Activated naive CD4-positive, alpha-beta T cell treated with anti-CD3 and anti-CD28 coated beads, Interleukin-2, amount 50 U/mL, for 72 hours (primary cell): ENCODE results near the gene ILRUN. TPM values are rescaled to one million over a fixed set of nuclear protein-coding genes. Genes with fewer than 3 reads are reported as not detected.
"Not testable (repeated sequence)": the region's sequence is repeated elsewhere in the genome, so short reads cannot be mapped to it uniquely, and the experiment has no call there.

Experiments
- ATAC-seq, 2 donors: fragments of 150-1000 bp; cut with Tn5 transposase; 2 replicates each; pipeline ENCODE4 v1.10.0; 2021; ENCODE audit warnings: mild to moderate bottlenecking in 2 of 2, moderate library complexity in 2 of 2
- DNase-seq, 2 donors: peaks; one replicate each; pipeline ENCODE4 v3.0.0; 2021 to 2022; ENCODE audit warnings: low spot score in 2 of 2
- H3K27ac Mint-ChIP-seq, 2 donors: one replicate each; pipeline ENCODE4 v1.8.0; 2022; ENCODE audit warnings: mild to moderate bottlenecking in 2 of 2, mixed read lengths in 2 of 2
- H3K36me3 Mint-ChIP-seq, 2 donors: one replicate each; pipeline ENCODE4 v1.8.0; 2022; ENCODE audit warnings: mixed read lengths in 2 of 2
- H3K9me3 Mint-ChIP-seq, 2 donors: one replicate each; pipeline ENCODE4 v1.8.0; 2022; ENCODE audit warnings: mixed read lengths in 2 of 2
- total RNA-seq, 2 donors: library from RNA; stranded (reverse); gene quantifications; one replicate each; pipeline ENCODE4 v1.2.3, GENCODE V29; 2022

Gene ILRUN
- total RNA-seq, 2 donors from 2014 or later: 53.3 to 64.1 TPM

GRCh38 chr6:34712881-34713280, 16.3 kb upstream of the ILRUN start:
- H3K27ac Mint-ChIP-seq, ATAC-seq, H3K36me3 Mint-ChIP-seq, H3K9me3 Mint-ChIP-seq, DNase-seq: not testable (repeated sequence)

- Mint-ChIP-seq H3K36me3 (no peaks in the 10 kb centered on the region), H3K9me3 (no peaks in the 10 kb centered on the region), H3K27ac (no peak overlapping the region)
- ATAC-seq: no peak
- DNase-seq: no peak
Measured at GRCh38 chr6:34709386-34709785, 12.8 kb upstream of the ILRUN start.

- ATAC-seq (no peak), DNase-seq (no peak)
- Mint-ChIP-seq H3K9me3 (no peaks in the 10 kb centered on the region), H3K27ac (no peak overlapping the region), H3K36me3 (no peaks in the 10 kb centered on the region)
Measured at GRCh38 chr6:34705241-34705640, 8.7 kb upstream of the ILRUN start.

GRCh38 chr6:34701199-34701598, 4.6 kb upstream of the ILRUN start:
- DNase-seq: no peak

GRCh38 chr6:34697904-34698559, 1.5 kb upstream of the ILRUN start:
- Mint-ChIP-seq H3K36me3 (peaks cover 18% of the 10 kb centered on the region in 2 donors), H3K9me3 (no peaks in the 10 kb centered on the region), H3K27ac (peak overlapping the region in 1 of 2 donors; percentile 93)
- DNase-seq (no peak), ATAC-seq (no peak)

More at GRCh38 chr6:34701199-34701598, 4.6 kb upstream of the ILRUN start:
- H3K9me3 Mint-ChIP-seq: no peaks in the 10 kb centered on the region
- peaks cover 0 to 7% of the 10 kb centered on the region in 2 donors for H3K36me3 Mint-ChIP-seq
- no peak for ATAC-seq
- H3K27ac Mint-ChIP-seq: no peak overlapping the region

- ATAC-seq (no peak), DNase-seq (no peak)
- H3K36me3 Mint-ChIP-seq: peaks cover 18% of the 10 kb centered on the region in 2 donors
- H3K27ac Mint-ChIP-seq: peak overlapping the region; percentile 93 to 94
- no peaks in the 10 kb centered on the region for H3K9me3 Mint-ChIP-seq
Measured at GRCh38 chr6:34697544-34697836, 923 bp upstream of the ILRUN start.

- H3K36me3 Mint-ChIP-seq: peaks cover 18% of the 10 kb centered on the region in 2 donors
- DNase-seq: no peak
- H3K9me3 Mint-ChIP-seq: no peaks in the 10 kb centered on the region
- ATAC-seq: peak; percentile 69 to 71
- peak overlapping the region; percentile 93 to 95 for H3K27ac Mint-ChIP-seq
Measured at GRCh38 chr6:34696189-34696738, 303 bp downstream of the ILRUN start.

- peaks cover 18% of the 10 kb centered on the region in 2 donors for H3K36me3 Mint-ChIP-seq
- peak overlapping the region; percentile 93 to 95 for H3K27ac Mint-ChIP-seq
- ATAC-seq (no peak), DNase-seq (no peak)
- H3K9me3 Mint-ChIP-seq: no peaks in the 10 kb centered on the region
Measured at GRCh38 chr6:34695729-34696188, 808 bp downstream of the ILRUN start.

GRCh38 chr6:34692280-34692679, 4.3 kb downstream of the ILRUN start:
- Mint-ChIP-seq H3K27ac (peak overlapping the region in 1 of 2 donors; percentile 22), H3K9me3 (no peaks in the 10 kb centered on the region), H3K36me3 (peaks cover 17 to 24% of the 10 kb centered on the region in 2 donors)
- ATAC-seq (no peak), DNase-seq (no peak)

- Mint-ChIP-seq H3K9me3 (no peaks in the 10 kb centered on the region), H3K27ac (no peak overlapping the region), H3K36me3 (peaks cover 0 to 12% of the 10 kb centered on the region in 2 donors)
- DNase-seq (no peak), ATAC-seq (no peak)
Measured at GRCh38 chr6:34689742-34690141, 6.8 kb downstream of the ILRUN start.

- no peaks in the 10 kb centered on the region for H3K9me3 Mint-ChIP-seq
- no peak overlapping the region for H3K27ac Mint-ChIP-seq
- peaks cover 0 to 7% of the 10 kb centered on the region in 2 donors for H3K36me3 Mint-ChIP-seq
- no peak for DNase-seq
- no peak for ATAC-seq
Measured at GRCh38 chr6:34688956-34689355, 7.6 kb downstream of the ILRUN start.

GRCh38 chr6:34684919-34685318, 11.6 kb downstream of the ILRUN start:
- DNase-seq (no peak), ATAC-seq (no peak)
- Mint-ChIP-seq H3K36me3 (peaks cover 0 to 6% of the 10 kb centered on the region in 2 donors), H3K9me3 (no peaks in the 10 kb centered on the region), H3K27ac (peak overlapping the region in 1 of 2 donors; percentile 62)

- H3K9me3 Mint-ChIP-seq: no peaks in the 10 kb centered on the region
- DNase-seq: no peak
- ATAC-seq: no peak
- no peak overlapping the region for H3K27ac Mint-ChIP-seq
- peaks cover 0 to 6% of the 10 kb centered on the region in 2 donors for H3K36me3 Mint-ChIP-seq
Measured at GRCh38 chr6:34684364-34684763, 12.2 kb downstream of the ILRUN start.

GRCh38 chr6:34680802-34681515, 15.6 kb downstream of the ILRUN start:
- no peaks in the 10 kb centered on the region for H3K9me3 Mint-ChIP-seq
- ATAC-seq (peak in 1 of 2 donors; percentile 64), DNase-seq (no peak)
- no peak overlapping the region for H3K27ac Mint-ChIP-seq
- no peaks in the 10 kb centered on the region for H3K36me3 Mint-ChIP-seq

GRCh38 chr6:34680313-34680712, 16.3 kb downstream of the ILRUN start:
- not testable (repeated sequence) for H3K36me3 Mint-ChIP-seq, H3K9me3 Mint-ChIP-seq, H3K27ac Mint-ChIP-seq, DNase-seq, ATAC-seq

- no peak for ATAC-seq
- DNase-seq: no peak
- no peak overlapping the region for H3K27ac Mint-ChIP-seq
- H3K9me3 Mint-ChIP-seq: no peaks in the 10 kb centered on the region
- no peaks in the 10 kb centered on the region for H3K36me3 Mint-ChIP-seq
Measured at GRCh38 chr6:34679552-34680253, 16.9 kb downstream of the ILRUN start.

- ATAC-seq (no peak), DNase-seq (no peak)
- Mint-ChIP-seq H3K27ac (no peak overlapping the region), H3K9me3 (no peaks in the 10 kb centered on the region), H3K36me3 (no peaks in the 10 kb centered on the region)
Measured at GRCh38 chr6:34676140-34676539, 20.4 kb downstream of the ILRUN start.
